Measurements from ENCODE around the gene PLA2G4E.
A peak's percentile ranks its signal among the peaks of the same experiment; 100 is the strongest.

GRCh38 chr15:42053914-42054313, 33.1 kb upstream of the PLA2G4E start:
- TF ChIP-seq CTCF (IDR thresholded peaks at IDR 0.05) (no peak), POLR2A (IDR thresholded peaks at IDR 0.05) (peak in 1 of 2 donors; percentile 21)
